Measurements from ENCODE around the gene SHB.
"Not testable (repeated sequence)": the region's sequence is repeated elsewhere in the genome, so short reads cannot be mapped to it uniquely, and the experiment has no call there.

SHB gene

GRCh38 chr9:37913480-37914153 lies 155.4 kb downstream of the SHB start:
- DNase-seq, result peak; percentile 90

- DNase-seq, result no peak
Measured at GRCh38 chr9:37911271-37911681, 157.8 kb downstream of the SHB start.

GRCh38 chr9:37910271-37910670 lies 158.8 kb downstream of the SHB start:
- no peak for DNase-seq

GRCh38 chr9:37909836-37910235 lies 159.2 kb downstream of the SHB start:
- DNase-seq, result not testable (repeated sequence)

- no peak for DNase-seq
Measured at GRCh38 chr9:37909326-37909725, 159.7 kb downstream of the SHB start.

GRCh38 chr9:37908698-37909186 lies 160.3 kb downstream of the SHB start:
- peak; percentile 20 for DNase-seq

- DNase-seq, result no peak
Measured at GRCh38 chr9:37908283-37908682, 160.7 kb downstream of the SHB start.

- no peak for DNase-seq
Measured at GRCh38 chr9:37906312-37907239, 162.5 kb downstream of the SHB start.

- DNase-seq, result no peak
Measured at GRCh38 chr9:37905776-37906175, 163.3 kb downstream of the SHB start.

GRCh38 chr9:37905131-37905505 lies 163.9 kb downstream of the SHB start:
- DNase-seq, result no peak

- no peak for DNase-seq
Measured at GRCh38 chr9:37904445-37905130, 164.4 kb downstream of the SHB start.

- DNase-seq, result peak; percentile 95
Measured at GRCh38 chr9:37903647-37904444, 165.2 kb downstream of the SHB start, which contains the start of gene SLC25A51. SLC25A51 (minus strand) TSS chr9:37904127; CDS start chr9:37888550, 15,577 bp downstream.

GRCh38 chr9:37902796-37903646 lies 166.0 kb downstream of the SHB start:
- DNase-seq, result peak; percentile 54

GRCh38 chr9:37902131-37902530 lies 166.9 kb downstream of the SHB start:
- no peak for DNase-seq

GRCh38 chr9:37899041-37899440 lies 170.0 kb downstream of the SHB start:
- DNase-seq, result no peak

- no peak for DNase-seq
Measured at GRCh38 chr9:37897665-37898064, 171.4 kb downstream of the SHB start.

- DNase-seq, result no peak
Measured at GRCh38 chr9:37892063-37892462, 177.0 kb downstream of the SHB start.

- DNase-seq, result not testable (repeated sequence)
Measured at GRCh38 chr9:37891042-37891441, 178.0 kb downstream of the SHB start.

GRCh38 chr9:37889536-37889935 lies 179.5 kb downstream of the SHB start:
- DNase-seq, result no peak

- not testable (repeated sequence) for DNase-seq
Measured at GRCh38 chr9:37887977-37888583, 180.9 kb downstream of the SHB start.

- no peak for DNase-seq
Measured at GRCh38 chr9:37880916-37881479, 188.0 kb downstream of the SHB start.

All from activated CD4-positive, alpha-beta T cell treated with anti-CD3 and anti-CD28 coated beads, Interleukin-2, Interleukin-6, amounts not matched to agents 100 ng/mL and 50 ng/mL, durations not matched to agents 16 hours and 8 hours (primary cell).